GM20431 (cell line): ENCODE results near the gene SLTM.
"Not testable (repeated sequence)": the region's sequence is repeated elsewhere in the genome, so short reads cannot be mapped to it uniquely, and the experiment has no call there.

Experiments used
- in situ Hi-C: fragments of 300-500 bp; cut with MseI, MboI; formaldehyde crosslinking; loops from one replicate; pipeline ENCODE4 v1.15.0; 2020; ENCODE audit warnings: low sequenced_read_pairs; ENCODE audit not compliant: unreplicated experiment

SLTM gene

DNA sequence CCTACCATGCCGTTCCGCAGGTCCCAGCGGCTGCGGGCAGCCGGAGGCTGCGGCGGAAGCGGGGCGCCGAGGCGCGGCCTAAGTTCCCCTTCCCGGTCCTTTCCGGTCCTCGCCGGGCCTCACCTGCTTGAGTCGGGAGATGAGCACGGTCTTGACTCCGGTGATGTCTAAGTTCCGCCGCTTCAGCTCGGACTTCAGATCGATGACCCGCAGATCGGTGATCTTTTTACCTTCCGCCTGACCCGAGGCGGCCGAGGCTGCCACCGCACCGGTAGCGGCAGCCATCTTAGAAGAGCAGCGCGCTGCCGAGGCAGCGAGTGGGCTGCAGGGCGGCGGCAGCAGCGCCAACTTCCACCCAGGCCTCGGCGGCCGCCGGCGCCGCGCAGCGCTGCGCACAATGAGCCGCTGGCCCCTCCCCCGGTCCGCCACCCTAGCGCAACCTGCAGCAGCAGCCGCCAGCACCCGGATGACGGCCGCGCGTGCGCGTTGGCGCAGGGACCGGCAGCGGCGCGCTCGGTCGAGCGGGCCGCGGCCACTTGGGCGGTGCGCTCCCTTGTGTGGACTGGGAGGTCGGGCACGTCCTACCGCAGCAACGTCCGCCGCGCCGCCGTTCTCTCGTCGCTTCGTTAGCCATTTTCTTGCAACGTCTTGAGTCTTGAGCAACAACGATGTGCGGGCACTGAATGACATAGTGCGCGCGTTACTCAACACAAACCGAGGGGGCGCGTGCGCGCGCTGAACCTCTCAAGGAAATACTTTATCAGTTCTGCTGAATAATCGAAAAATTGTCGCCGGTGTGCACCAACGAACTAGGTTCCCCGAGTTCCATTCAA lies at the start of gene SLTM:
Gene SLTM, minus strand, starts transcription at position 399 of the 833 bp plus-strand sequence. Its CDS starts 114 bp downstream, at position 285.
- in situ Hi-C loops = no loop called here

DNA sequence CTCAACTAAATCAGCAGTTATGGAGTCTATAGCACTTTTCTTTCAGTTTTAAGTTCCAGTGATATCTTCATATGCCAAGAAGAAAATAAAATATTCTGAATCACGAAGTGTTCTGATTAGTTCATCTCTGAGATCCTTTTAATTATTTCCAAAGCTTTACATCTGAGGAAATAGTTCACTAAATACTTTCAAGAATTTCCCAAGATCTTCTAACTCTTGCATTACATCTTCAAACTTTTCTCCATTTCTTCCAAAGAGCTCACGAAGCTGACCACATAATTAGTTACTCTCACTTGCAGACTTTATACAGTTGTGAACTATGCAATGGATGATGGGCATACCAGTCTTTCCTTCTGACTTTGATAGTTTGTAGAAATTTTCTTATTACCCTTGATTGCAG lies 49.8 kb upstream of the SLTM start:
- in situ Hi-C loops = no loop called here

DNA sequence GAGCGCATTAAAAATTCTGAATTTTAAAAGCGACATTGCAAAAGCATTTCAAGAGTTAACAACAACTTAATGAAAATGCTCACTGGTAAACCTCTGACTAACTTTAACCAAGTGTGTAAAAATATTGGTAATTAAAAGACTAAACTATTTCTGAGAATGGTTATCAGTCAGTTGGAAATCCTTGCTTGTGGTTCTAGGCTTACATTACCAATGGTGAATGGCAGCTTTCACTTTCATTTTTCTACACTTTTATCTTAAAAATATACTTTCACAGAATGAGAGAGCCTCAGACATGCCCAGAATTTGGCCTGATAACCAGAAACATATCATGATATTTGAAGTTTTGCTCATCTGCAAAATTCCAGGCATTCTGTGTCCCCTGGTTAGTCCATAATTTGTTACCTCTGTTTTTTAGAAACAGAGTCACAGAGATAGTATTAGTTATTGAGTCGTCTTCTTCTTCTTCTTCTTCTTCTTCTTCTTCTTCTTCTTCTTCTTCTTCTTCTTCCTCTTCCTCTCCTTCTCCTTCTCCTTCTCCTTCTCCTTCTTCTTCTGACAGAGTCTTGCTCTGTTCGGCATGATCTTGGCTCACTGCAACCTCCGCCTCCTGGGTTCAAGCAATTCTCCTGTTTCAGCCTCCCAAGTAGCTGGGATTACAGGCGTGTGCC lies 48.5 kb upstream of the SLTM start:
- in situ Hi-C loops = no loop called here

DNA sequence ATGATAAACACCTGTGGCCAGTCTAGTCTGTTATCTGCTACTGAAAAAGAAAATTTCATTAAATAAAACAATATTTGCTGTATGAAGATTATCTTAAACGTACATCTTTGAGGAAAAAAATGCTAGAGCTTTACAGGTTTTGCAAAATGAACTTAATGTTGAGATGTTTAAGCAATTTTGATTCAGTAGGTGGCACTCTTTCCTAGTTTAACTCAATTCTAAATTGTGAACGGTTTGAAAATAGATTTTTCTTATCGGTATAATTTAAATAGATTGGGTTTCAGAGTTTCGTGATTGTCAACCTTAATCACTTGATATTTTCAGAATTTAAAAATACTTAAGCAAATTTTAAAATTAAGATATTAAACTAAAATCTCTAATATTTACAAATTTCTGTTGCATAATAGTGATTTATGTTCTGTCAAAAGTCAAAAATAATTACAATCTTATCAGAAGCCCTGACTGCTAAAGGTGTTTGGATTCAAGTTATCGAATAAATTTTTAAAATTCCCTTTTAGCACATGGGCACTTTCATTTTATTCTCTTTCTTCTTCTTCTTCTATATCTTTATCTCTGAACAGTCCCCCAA lies 47.0 kb upstream of the SLTM start:
- in situ Hi-C loops = no loop called here

DNA sequence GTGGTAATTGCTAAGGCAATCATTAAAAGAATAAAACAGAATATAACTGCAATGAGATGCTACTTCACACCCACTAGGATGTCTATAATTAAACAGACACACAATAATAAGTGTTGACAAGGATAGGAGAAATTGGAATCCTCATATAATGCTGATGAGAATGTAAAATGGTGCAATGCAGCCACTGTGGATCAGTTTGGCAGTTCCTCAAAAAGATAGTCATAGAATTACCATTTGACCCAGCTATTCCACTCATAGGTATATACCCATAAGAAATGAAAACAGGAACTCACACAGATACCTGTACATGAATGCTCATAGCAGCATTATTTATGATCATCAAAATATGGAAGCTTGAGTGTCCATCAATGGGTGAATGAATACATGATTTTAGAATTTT lies 44.4 kb upstream of the SLTM start:
- in situ Hi-C loops = no loop called here

DNA sequence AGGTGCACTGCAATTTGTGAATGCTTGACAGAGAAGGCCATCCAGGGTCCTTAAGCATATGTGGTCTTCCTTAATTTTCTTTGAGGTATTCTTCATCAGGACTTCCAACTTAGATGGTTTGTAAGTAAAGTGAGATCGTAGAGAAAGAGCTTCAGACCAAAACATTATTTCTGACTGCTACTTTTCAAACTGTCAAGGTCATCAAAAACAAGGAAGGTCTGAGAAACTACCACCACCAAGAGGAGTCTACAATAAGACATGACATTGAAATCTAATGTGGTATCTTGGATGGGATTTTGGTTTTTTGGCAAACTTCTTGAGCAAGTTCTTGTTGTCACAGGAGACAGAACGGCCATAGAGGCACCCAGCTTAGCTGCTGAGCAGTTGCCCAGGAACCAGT lies 34.0 kb upstream of the SLTM start:
- in situ Hi-C loops = no loop called here

DNA sequence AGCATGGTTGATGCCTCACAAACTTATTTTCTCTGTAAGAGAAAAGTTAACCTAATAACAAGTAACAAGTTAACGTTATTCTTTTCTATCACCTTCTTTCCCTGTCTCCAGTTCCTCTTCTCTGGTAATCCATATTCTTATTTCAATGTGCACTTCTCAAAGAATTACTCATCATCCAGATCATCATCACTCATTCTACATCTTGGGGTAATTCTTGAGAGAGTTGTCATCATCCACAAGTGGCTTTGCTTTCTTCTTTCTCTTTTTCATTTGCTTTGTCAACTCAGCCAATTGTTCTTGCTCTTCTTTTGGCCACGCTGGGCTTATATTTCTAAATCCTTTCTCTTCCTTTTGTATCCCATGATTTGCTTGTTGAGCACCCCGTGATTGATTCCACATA lies 33.2 kb upstream of the SLTM start:
- in situ Hi-C loops = no loop called here

DNA sequence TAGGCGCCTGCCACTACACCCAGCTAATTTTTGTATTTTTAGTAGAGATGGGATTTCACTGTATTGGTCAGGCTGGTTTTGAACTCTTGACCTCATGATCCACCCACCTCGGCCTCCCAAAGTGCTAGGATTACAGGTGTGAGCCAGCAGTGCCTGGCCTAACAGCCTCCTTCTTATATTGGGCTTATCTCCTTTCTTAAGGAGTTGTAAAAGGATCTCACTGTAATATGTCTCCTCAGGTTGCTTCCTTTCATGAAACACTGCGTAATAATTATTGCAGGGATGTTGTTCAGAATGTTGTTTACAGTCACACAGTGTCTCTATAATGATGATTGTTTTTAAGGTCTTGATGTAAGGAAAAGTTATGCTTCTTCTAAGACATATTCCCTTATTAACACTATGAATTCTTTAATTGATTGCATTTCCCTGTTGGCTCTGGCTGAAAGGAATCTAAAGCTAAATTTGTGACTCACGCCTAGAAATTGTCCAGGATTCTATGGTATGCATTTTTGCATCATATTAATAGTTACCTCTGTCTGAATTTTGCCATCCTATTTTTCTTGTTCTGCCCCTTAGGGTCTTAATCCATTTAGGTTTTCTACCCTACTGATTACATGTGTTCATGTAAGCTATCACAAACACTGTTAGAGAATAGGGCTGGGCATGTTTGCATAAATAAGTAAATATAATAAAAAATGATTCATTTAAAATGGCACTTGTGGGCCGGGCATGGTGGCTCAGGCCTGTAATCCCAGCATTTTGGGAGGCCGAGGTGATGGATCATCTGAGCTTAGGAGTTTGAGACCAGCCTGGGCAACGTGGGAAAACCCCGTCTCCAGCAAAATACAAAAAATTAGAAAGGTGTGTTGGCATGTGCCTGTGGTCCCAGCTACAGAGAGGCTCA lies 29.4 kb upstream of the SLTM start:
- in situ Hi-C loops = no loop called here

DNA sequence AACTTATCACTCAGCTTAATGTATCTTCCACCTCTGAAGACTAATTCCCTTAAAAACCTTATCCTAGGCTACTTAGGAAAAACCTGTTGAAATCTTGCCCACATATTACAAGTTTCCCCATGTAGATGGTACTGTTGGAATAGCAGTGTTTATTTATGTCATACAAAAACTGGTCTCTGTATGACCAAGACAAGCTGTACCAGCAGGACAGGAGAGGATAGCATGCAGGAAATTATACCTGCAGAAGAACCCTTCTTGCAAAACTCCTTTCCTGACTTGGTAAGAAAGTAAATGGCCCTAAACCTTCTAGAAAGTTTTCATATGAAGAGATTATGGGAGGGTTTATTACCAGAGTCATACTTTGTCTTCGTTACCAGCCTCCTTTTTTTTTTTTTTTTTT lies 28.7 kb upstream of the SLTM start:
- in situ Hi-C loops = no loop called here

DNA sequence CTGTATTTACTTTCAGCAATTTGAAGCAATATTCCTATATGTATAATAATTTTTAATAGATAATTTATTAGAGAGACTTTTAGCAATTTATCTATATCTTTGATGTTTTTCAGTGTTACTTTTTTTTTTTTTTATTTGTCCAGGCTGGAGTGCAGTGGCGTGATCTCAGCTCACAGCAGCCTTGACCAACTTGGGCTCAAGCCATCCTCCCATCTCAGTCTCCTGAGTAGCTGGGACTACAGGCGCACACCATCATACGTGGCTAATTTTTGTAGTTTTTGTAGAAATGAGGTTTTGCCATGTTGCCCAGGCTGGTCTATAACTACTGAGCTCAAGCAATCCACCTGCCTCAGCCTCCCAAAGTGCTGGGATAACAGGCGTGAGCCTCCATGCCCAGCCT lies 25.3 kb upstream of the SLTM start:
- in situ Hi-C loops = loop anchor here (10.0 kb wide), 1 partner anchor 536 kb away; no protein-coding TSS in a partner anchor

DNA sequence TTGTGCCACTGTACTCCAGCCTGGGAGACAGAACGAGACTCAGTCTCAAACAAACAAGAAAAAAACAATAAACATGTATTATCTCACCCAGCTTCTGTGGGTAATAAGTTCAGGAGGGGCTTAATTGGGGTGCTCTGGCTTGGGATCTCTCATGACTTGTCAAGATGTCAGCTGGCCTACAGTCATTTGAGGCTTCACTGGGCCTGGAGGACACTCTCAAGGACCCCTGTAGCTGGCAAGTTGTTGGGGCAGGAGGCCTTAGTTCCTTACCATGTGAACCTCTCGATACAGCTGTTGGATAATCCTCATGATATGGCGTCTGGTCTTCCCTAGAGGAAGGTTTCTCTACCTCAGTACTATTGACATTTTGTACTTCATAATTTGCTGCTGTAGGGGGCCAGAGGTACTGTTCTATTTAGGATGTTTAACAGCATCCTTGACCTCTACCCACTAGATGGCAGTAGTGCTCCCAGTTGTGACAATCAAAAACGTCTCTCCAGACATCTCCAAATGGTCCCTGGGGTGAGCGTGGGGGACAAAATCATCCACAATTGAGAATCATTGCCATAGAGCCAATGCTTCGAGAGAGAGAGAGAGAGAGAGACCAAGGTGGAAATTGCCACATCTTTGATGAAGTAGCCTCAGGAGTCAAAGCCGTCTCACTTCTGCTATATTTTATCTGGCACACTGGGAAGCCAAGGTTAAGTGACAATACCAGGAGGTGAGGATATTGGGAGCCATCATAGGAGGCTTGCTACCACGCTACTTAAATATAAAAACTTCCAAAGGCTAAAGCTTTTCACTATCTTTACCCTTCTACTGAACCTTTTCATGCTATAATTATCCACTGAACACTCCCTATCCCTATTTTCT lies 23.9 kb upstream of the SLTM start:
- in situ Hi-C loops = loop anchor here (10.0 kb wide), 1 partner anchor 537 kb away; no protein-coding TSS in a partner anchor

DNA sequence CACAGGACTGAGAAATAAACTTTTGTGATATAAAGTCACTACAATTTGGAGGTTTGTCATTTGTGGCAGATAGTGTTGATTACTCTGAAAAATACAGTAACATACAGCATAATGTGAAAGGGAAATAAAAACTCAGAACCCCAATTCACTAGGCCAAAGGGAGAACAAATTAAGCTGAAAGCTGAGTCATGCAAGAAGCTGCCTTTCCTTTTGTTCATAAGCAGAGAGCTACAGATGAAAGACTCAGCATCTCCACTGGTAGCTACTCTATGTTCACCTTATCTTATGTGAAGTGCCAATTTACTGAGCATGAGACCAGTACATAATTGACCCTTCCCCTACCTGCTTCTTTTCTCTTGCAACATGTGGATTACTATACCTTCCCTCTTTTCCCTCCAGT lies 19.3 kb upstream of the SLTM start:
- in situ Hi-C loops = loop anchor here (10.0 kb wide), 1 partner anchor 542 kb away; no protein-coding TSS in a partner anchor

DNA sequence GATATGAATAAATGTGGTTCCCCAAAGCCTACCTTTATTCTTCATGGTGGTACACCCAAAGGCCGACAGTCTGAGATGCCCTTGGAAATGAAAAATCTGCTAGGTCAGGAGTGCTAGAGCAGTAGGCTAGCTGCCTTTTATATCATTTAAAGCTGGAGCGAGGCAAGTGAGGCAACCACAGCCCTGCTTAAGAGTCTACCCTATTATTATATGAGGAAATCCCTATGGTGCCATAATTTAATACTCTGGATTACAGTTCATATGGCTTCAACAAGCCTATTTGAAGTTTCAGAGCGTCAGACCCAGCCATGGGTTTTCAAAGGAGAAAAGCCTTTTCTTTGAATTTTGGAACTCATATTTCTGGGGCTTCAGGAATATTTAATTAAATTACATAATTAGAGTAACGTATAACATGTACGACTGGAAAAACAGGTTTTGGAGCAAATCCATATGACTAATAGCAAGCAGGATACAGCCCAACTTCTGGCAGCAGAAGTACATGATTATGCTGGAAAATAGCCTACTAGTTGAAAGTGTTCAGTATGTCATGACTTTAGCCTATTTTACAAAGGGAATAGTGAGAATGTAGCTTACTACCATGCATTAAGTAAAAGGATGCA lies 18.0 kb upstream of the SLTM start:
- in situ Hi-C loops = loop anchor here (10.0 kb wide), 1 partner anchor 543 kb away; no protein-coding TSS in a partner anchor

DNA sequence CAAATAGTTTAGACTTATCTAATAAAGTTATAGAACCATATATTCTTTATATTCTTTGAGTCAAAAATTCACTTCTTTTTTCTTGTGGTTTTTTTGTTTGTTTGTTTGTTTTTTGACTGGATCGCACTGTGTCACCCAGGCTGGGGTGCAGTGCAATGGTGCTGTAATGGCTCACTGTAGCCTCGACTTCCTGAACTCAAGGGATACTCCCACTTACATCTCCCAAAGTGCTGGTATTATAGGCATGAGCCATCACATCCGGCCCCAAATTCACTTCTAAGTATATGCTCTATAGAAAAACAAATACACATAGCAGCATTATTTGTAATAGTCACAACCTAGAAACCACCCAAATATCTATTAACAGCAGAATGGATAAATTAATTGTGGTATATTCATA lies 13.7 kb upstream of the SLTM start:
- in situ Hi-C loops = no loop called here

DNA sequence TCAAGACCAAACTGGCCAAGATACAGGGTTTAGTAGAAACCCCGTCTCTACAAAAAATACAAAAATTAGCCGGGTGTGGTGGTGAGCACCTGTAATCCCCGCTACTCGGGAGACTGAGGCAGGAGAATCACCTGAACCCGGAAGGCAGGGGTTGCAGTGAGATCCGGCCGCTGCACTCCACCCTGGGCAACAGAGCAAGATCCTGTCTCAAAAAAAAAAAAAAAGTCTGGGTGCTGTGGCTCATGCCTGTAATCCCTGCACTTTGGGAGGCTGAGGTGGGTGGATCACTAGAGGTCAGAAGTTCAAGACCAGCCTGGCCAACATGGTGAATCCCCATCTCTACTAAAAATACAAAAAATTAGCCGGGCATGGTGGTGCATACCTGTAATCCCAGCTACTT lies 1.5 kb upstream of the SLTM start:
- in situ Hi-C loops = not testable (repeated sequence)

DNA sequence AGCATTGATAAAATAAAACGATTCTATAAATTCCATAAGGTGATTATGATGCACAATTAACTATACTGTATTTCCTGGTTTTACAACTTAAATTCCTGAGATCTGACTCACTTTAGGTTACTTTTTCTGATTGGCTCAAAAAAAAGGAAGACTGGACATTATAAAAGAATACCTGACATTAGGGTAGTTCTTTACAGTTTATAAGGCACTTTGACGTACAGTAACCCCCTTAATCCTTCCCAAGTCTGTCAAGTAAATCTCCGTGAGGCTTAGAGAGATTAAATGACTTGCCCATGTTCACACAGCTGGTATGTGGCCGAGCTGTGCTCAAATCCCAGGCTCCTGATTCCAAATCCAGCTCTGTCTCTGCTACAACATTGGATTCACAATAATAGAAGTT lies 1.0 kb upstream of the SLTM start:
- in situ Hi-C loops = no loop called here

DNA sequence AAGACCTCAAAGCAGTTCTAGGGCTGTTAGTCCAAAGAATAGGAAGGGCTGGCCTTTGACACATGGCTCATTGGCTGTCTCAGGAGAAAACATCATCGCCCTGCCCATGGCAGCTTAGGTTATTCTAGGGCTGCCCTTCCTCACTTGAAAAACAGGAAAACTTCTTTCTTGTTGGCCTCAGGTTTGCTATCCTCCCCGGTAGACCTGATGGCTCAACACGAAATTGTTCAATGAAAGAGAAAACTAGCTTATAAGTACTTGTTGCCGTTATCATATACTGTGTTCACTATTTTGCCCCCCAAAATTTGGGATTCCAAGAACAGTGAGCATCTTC lies 602 bp upstream of the SLTM start:
- in situ Hi-C loops = no loop called here

DNA sequence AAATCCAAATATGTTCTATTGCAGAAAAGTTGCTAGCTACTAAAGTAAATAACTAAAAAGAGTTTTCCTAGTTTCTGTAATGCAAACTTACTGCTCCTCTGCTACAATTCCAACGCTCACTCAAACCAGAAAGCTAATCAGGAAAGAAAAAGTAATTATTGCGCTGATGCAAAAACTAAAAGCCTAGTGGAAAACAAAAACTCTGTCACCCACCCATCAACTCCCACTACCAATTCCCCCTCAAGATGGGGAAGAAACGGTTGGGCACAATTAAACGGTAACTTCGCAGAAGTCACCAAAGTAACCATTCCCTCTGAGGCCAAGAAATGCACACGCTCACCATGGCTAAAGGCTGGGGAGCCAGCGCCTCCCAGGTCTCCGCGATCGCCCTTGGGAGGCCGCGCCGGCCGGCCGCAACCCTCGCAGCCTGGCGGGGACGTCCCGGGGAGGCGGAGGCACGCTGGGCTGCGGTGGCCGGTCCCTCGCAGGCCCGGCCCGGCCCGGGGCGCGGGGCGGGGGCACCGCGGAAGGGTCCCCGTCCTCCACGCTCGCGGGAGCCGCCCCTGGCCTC lies 684 bp downstream of the SLTM start:
- in situ Hi-C loops = no loop called here
